ENCODE data around the gene DLGAP1.

DLGAP1 gene

DNA sequence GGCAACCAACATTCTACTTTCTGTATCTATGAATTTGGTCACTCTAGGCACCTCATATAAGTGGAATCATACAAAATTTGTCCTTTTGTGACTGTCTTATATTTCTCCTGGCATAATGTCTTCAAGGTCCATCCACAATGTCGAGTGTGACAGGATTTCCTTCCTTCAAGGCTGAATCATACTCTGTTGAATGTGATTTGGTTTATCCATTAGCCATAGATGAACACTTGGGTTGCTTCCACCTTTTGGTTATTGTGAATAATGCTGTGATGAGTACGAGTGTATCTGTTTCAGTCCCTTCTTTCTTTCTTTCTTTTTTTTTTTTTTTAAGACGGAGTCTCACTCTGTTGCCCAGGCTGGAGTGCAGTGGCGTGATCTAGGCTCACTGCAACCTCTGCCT is 693.8 kb downstream of the DLGAP1 start:
- DNase-seq (ENCODE audit: low read depth) = no peak
- TF ChIP-seq, protein P1, sequence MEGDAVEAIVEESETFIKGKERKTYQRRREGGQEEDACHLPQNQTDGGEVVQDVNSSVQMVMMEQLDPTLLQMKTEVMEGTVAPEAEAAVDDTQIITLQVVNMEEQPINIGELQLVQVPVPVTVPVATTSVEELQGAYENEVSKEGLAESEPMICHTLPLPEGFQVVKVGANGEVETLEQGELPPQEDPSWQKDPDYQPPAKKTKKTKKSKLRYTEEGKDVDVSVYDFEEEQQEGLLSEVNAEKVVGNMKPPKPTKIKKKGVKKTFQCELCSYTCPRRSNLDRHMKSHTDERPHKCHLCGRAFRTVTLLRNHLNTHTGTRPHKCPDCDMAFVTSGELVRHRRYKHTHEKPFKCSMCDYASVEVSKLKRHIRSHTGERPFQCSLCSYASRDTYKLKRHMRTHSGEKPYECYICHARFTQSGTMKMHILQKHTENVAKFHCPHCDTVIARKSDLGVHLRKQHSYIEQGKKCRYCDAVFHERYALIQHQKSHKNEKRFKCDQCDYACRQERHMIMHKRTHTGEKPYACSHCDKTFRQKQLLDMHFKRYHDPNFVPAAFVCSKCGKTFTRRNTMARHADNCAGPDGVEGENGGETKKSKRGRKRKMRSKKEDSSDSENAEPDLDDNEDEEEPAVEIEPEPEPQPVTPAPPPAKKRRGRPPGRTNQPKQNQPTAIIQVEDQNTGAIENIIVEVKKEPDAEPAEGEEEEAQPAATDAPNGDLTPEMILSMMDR (conservative IDR thresholded peaks at IDR 0.05; ENCODE audit: control insufficient read depth, insufficient read depth, low read depth, low read length) = no peak
- H3K4me3 ChIP-seq (ENCODE audit: control insufficient read depth, low read depth, low read length) = no peak overlapping the region

DNA sequence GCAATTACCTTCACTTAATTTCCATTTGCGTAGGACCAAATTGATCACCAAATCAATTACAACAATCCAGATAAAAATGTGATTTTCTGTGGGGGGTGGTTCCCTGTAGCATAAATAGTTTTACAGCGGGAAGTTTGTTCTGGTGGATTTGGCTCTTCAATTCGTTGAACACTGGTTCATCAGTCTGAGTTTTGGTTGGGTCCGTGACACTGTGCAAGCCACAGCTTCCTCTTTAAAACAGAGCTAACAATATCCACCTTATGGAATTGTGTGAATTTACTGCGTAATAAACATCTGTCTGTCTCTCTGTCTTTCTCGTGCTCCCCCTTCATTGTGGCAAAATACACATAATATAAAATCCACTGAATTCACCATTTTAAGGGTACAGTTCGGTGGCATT is 694.4 kb downstream of the DLGAP1 start:
- TF ChIP-seq, protein P1 (conservative IDR thresholded peaks at IDR 0.05; ENCODE audit: control insufficient read depth, insufficient read depth, low read depth, low read length) = no peak
- no peak overlapping the region for H3K4me3 ChIP-seq (ENCODE audit: control insufficient read depth, low read depth, low read length)
- DNase-seq (ENCODE audit: low read depth) = no peak

DNA sequence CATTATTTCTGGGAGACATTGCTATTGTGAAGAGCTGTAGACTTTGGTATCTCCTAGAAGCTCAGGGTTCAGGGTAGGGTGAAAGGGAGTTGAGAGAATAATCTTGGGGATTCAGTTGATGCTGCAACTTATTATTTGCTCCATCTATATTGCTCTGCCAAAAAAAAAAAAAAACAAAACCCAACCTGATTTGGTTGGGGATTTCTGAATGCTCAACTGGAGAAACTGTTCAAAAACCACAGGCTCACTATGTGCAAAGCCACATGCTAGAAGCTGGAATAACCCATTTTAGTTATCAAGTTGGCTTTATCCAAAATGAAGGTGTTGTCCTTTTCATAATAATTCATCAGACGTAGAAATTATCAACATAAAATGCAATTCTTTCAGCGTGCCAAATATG is 696.0 kb downstream of the DLGAP1 start:
- TF ChIP-seq, protein P1 (conservative IDR thresholded peaks at IDR 0.05; ENCODE audit: control insufficient read depth, insufficient read depth, low read depth, low read length) = no peak

DNA sequence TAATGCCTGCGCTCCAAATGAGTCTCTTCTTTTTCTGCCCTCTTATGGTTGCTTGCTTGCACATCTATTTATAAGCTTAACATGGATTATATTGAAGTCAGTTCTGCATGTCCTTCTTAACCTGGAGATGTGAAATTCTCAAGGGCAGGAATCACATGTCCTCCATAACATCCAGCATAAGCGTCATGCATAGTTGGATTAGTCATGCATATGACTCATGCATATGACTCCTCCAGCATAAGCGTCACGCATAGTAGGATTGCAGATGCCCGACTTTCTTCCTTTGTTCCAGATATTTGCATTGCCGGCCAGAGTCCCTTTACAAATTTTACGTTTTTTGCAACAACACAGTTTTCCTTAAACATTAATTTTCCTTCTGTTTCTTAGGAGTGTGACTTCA is 696.6 kb downstream of the DLGAP1 start:
- H3K4me3 ChIP-seq (ENCODE audit: control insufficient read depth, low read depth, low read length) = no peak overlapping the region
- TF ChIP-seq, protein P1 (conservative IDR thresholded peaks at IDR 0.05; ENCODE audit: control insufficient read depth, insufficient read depth, low read depth, low read length) = no peak
- DNase-seq (ENCODE audit: low read depth) = peak; percentile 92

More for the DNA sequence above, 696.0 kb downstream of the DLGAP1 start:
- DNase-seq (ENCODE audit: low read depth) = no peak
- no peak overlapping the region for H3K4me3 ChIP-seq (ENCODE audit: control insufficient read depth, low read depth, low read length)

DNA sequence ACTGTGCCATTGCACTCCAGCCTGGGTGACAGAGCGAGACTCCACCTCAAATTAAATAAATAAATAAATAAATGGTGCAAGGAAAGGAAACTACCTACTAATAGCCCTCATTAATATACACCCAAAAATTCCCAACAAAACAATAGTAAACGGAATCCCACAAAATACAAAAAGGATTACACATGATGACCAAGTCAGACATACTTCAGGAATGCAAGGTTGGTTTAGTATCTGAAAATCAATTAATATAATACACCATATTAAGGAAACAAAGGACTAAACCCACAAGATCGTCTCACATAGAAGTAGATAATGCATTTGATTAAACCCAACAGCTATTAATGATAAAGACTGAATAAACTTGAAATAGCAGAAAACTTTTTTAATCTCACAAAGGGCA is 697.7 kb downstream of the DLGAP1 start:
- TF ChIP-seq, protein P1 (conservative IDR thresholded peaks at IDR 0.05; ENCODE audit: control insufficient read depth, insufficient read depth, low read depth, low read length) = no peak
- no peak overlapping the region for H3K4me3 ChIP-seq (ENCODE audit: control insufficient read depth, low read depth, low read length)
- no peak for DNase-seq (ENCODE audit: low read depth)

DNA sequence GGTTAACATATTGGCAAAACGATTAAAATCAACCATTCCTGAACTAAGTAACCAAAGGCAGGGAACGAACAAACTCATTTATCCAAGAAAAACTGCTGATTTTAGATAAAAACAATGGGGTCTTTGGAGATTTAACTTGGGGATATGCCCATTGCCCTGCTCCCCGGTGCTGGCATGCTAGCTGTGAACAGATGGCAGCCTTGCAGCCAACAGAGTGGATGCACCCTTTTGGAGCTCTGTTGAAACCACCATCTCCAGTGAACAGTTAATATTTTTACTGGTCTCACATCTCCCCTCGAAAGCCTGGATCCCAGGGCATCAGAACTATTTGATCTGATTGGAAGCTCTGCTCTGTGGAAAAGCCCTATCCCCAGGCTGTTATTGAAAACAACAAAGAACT is 702.0 kb downstream of the DLGAP1 start:
- no peak for DNase-seq (ENCODE audit: low read depth)
- no peak overlapping the region for H3K4me3 ChIP-seq (ENCODE audit: control insufficient read depth, low read depth, low read length)

More for the DNA sequence above, 702.0 kb downstream of the DLGAP1 start:
- TF ChIP-seq, protein P1 (conservative IDR thresholded peaks at IDR 0.05; ENCODE audit: control insufficient read depth, insufficient read depth, low read depth, low read length) = no peak
